HepG2 (cell line): ENCODE data around the gene ECE2. TPM values are rescaled to one million over a fixed set of nuclear protein-coding genes. Genes with fewer than 3 reads are reported as not detected.

ENCODE experiments used
- AHDC1 ChIP-seq: sonication (generic); formaldehyde crosslinking; IDR thresholded peaks from 2 replicates; pipeline ENCODE4 v1.5.1; 2020; ENCODE audit warnings: mild to moderate bottlenecking, missing genetic modification reagents, borderline replicate concordance
- CEBPG ChIP-seq: IDR thresholded peaks from 2 replicates; pipeline ENCODE4 v1.6.1; 2016
- CENPT ChIP-seq: sonication (generic); formaldehyde crosslinking; IDR thresholded peaks from 2 replicates; pipeline ENCODE4 v1.8.0; 2022; ENCODE audit warnings: low read depth, mild to moderate bottlenecking, moderate library complexity, missing genetic modification reagents
- CREB3 ChIP-seq: sonication (generic); formaldehyde crosslinking; IDR thresholded peaks from 2 replicates; pipeline ENCODE4 v1.5.0; 2020; ENCODE audit warnings: missing genetic modification reagents
- FOXP1 ChIP-seq, 2 experiments: fragments of 450-650 bp in 1 of 2; IDR thresholded peaks; 2 replicates each; pipeline ENCODE4 v1.6.1; 2017 to 2018; ENCODE audit warnings: antibody characterized with exemption in 1 of 2
- GABPA ChIP-seq, 2 experiments: IDR thresholded peaks; 2 replicates each; pipeline ENCODE4 v1.6.1; 2011 to 2016; ENCODE audit warnings: low read depth in 2 of 2, low read length in 1 of 2, missing biosample characterization in 1 of 2, missing genetic modification characterization in 1 of 2
- HES4 ChIP-seq: sonication (generic); formaldehyde crosslinking; IDR thresholded peaks from 2 replicates; pipeline ENCODE4 v1.9.0; 2021; ENCODE audit warnings: mild to moderate bottlenecking, missing genetic modification reagents, borderline replicate concordance
- HNRNPH1 ChIP-seq: fragments of 200-400 bp; formaldehyde crosslinking; optimal IDR thresholded peaks from 2 replicates; pipeline ENCODE3; 2017; ENCODE audit warnings: mild to moderate bottlenecking, low read depth, low read length
- KLF11 ChIP-seq: IDR thresholded peaks from 2 replicates; pipeline ENCODE4 v1.6.1; 2016; ENCODE audit warnings: missing compliant biosample characterization
- MTF1 ChIP-seq: sonication (generic); formaldehyde crosslinking; IDR thresholded peaks from 2 replicates; pipeline ENCODE4 v1.5.0; 2020; ENCODE audit warnings: missing genetic modification reagents
- NR2F1 ChIP-seq, 2 experiments: fragments of 450-650 bp in 1 of 2; formaldehyde crosslinking in 1 of 2; IDR thresholded peaks; 2 replicates each; pipeline versions ENCODE4 v1.5.0 to v1.6.1; 2016 to 2020; ENCODE audit warnings: mild to moderate bottlenecking in 1 of 2, missing compliant biosample characterization in 1 of 2, missing genetic modification reagents in 1 of 2, moderate library complexity in 1 of 2
- PPARG ChIP-seq: conservative IDR thresholded peaks from 2 replicates; pipeline ENCODE4 v1.6.1; 2016; ENCODE audit warnings: missing biosample characterization, missing genetic modification reagents
- RAD51 ChIP-seq: fragments of 450-650 bp; IDR thresholded peaks from 2 replicates; pipeline ENCODE4 v1.6.1; 2016; ENCODE audit warnings: borderline replicate concordance
- RARA ChIP-seq: IDR thresholded peaks from 2 replicates; pipeline ENCODE4 v1.6.1; 2016; ENCODE audit warnings: missing genetic modification reagents, missing compliant biosample characterization
- RFX3 ChIP-seq: IDR thresholded peaks from 2 replicates; pipeline ENCODE4 v1.6.1; 2016; ENCODE audit warnings: missing biosample characterization, missing genetic modification reagents
- SCMH1 ChIP-seq: sonication (generic); formaldehyde crosslinking; IDR thresholded peaks from 2 replicates; pipeline ENCODE4 v1.9.0; 2021; ENCODE audit warnings: missing genetic modification reagents, mild to moderate bottlenecking, borderline replicate concordance
- SNAPC2 ChIP-seq: sonication (generic); formaldehyde crosslinking; IDR thresholded peaks from 2 replicates; pipeline ENCODE4 v1.8.1; 2022; ENCODE audit warnings: mild to moderate bottlenecking, missing genetic modification reagents
- SP2 ChIP-seq: sonication (generic); formaldehyde crosslinking; IDR thresholded peaks from 2 replicates; pipeline ENCODE4 v1.5.1; 2020; ENCODE audit warnings: mild to moderate bottlenecking, missing genetic modification reagents
- ZNF256 ChIP-seq: sonication (generic); formaldehyde crosslinking; conservative IDR thresholded peaks from 2 replicates; pipeline ENCODE4 v1.4.0; 2020; ENCODE audit warnings: missing genetic modification reagents
- ZNF335 ChIP-seq: sonication (generic); formaldehyde crosslinking; IDR thresholded peaks from 2 replicates; pipeline ENCODE4 v1.4.0; 2020; ENCODE audit warnings: missing genetic modification reagents
- ZNF589 ChIP-seq: sonication (generic); formaldehyde crosslinking; conservative IDR thresholded peaks from 2 replicates; pipeline ENCODE4 v1.8.0; 2022; ENCODE audit warnings: mild to moderate bottlenecking, moderate library complexity, missing genetic modification reagents
- ZNF772 ChIP-seq: sonication (generic); formaldehyde crosslinking; IDR thresholded peaks from 2 replicates; pipeline ENCODE4 v1.5.0; 2020; ENCODE audit warnings: mild to moderate bottlenecking, missing genetic modification reagents
- polyA plus RNA-seq, 8 experiments: library from polyadenylated mRNA; depleted of rRNA in 3 of 8; stranded (reverse) in 7 of 8; unstranded in 1 of 8; fragments of >200 nt; fragmentation: Illumina TruSeq in 4 of 8; extraction: Trizol in 4 of 8; gene quantifications; 2 replicates each; pipeline versions ENCODE4 v1.2.1 to v1.2.3, GENCODE V29; 2011 to 2016; ENCODE audit warnings: low read depth in 4 of 8, missing spikeins in 1 of 8, mixed read lengths in 1 of 8; ENCODE audit not compliant: insufficient read depth in 1 of 8
- total RNA-seq, 5 experiments: library from RNA; depleted of rRNA; stranded (reverse); fragments of >200 nt; fragmentation: Illumina TruSeq; extraction: Trizol; gene quantifications; 2 replicates each; pipeline ENCODE4 v1.2.3, GENCODE V29; 2016; ENCODE audit warnings: low read depth in 1 of 5
- TF ChIP-seq, protein P1 (sequence below): fragments of 450-650 bp; IDR thresholded peaks from 2 replicates; pipeline ENCODE4 v1.6.1; 2016

ECE2 gene
- total and polyA plus RNA-seq, 2 of the 13 experiments (the other 11 are each of a cell fraction or from before 2014, with no cell fraction given), result not detected

DNA sequence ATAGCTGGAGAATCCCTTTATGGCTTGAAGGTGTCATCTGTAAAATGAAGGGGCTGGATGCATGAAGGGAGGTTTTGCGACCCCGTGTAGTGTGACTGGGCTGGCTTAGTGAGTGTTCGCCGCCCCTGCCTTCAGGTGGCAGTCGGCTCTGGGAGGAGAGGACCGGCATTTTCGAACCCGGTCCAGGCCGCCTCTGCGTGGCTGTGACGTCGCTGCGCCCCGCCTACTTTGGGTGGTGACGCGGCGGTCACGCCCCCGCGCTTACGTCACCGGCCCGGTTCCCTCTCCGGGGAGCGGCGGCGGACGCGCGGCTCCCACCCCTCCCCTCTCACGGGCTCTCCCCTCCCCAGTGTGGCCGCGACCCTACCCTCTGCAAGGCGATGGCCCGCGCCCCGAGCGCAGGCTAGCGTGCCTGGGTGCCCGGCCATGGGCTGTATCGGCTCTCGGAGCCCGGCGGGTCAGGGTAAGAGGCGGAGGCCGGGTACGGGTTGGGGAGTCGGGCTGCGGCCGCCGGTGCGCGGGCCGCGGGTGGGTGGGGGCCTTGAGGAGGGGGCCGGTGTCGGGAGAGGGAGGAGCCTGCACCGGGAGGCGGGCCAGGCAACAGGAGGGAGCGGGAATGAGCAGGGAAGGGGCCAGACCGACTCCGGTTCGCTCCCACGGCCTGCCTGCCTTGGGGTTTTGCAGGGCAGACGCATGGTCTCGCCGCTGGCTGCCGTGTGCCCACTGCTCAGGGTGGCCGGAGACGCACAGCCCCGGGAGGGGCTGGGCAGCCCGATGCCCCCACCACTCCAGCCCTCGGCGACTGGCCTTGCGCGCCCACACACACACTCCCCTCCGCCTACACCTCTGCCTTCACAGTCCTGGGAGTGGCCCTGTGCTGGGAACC lies 60.1 kb downstream of the ECE2 start (continued):
- TF ChIP-seq, protein P1, sequence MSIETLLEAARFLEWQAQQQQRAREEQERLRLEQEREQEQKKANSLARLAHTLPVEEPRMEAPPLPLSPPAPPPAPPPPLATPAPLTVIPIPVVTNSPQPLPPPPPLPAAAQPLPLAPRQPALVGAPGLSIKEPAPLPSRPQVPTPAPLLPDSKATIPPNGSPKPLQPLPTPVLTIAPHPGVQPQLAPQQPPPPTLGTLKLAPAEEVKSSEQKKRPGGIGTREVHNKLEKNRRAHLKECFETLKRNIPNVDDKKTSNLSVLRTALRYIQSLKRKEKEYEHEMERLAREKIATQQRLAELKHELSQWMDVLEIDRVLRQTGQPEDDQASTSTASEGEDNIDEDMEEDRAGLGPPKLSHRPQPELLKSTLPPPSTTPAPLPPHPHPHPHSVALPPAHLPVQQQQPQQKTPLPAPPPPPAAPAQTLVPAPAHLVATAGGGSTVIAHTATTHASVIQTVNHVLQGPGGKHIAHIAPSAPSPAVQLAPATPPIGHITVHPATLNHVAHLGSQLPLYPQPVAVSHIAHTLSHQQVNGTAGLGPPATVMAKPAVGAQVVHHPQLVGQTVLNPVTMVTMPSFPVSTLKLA, result no peak
- TF ChIP-seq AHDC1 (CRISPR knock-in tag) (no peak), KLF11 (no peak), SNAPC2 (CRISPR knock-in tag) (peak; percentile 31; the same call in 1 of the 2 replicates), ZNF335 (CRISPR knock-in tag) (peak; percentile 34; the same call in 1 of the 2 replicates), GABPA (IDR thresholded peaks at IDR 0.05; ENCODE audit: low read depth, low read length) (no peak), GABPA (CRISPR knock-in tag; IDR thresholded peaks at IDR 0.05; ENCODE audit: low read depth) (peak; percentile 35; the same call in 1 of the 2 replicates), MTF1 (CRISPR knock-in tag) (no peak), ZNF589 (CRISPR knock-in tag) (no peak), NR2F1 (CRISPR knock-in tag; IDR thresholded peaks at IDR 0.05) (no peak), HES4 (CRISPR knock-in tag) (no peak), ZNF772 (CRISPR knock-in tag) (peak; percentile 73; the same call in 1 of the 2 replicates), ZNF256 (CRISPR knock-in tag) (no peak), CREB3 (CRISPR knock-in tag) (no peak), CEBPG (CRISPR knock-in tag) (peak; percentile 63), RFX3 (CRISPR knock-in tag) (no peak), FOXP1 (IDR thresholded peaks at IDR 0.05) (no peak), FOXP1 (CRISPR knock-in tag; IDR thresholded peaks at IDR 0.05) (no peak), RARA (CRISPR knock-in tag) (no peak), PPARG (CRISPR knock-in tag) (no peak), HNRNPH1 (no peak), CENPT (0 out of 2 replicates have a peak, but pooled peaks have one; percentile 73), SCMH1 (CRISPR knock-in tag) (no peak), RAD51 (no peak), SP2 (CRISPR knock-in tag) (no peak)
